Measurements from ENCODE around the gene CAPN14. TPM values are rescaled to one million over a fixed set of nuclear protein-coding genes. Genes with fewer than 3 reads are reported as not detected.

CAPN14 gene
- polyA plus RNA-seq, 1 donor, result 0.13 TPM

DNA sequence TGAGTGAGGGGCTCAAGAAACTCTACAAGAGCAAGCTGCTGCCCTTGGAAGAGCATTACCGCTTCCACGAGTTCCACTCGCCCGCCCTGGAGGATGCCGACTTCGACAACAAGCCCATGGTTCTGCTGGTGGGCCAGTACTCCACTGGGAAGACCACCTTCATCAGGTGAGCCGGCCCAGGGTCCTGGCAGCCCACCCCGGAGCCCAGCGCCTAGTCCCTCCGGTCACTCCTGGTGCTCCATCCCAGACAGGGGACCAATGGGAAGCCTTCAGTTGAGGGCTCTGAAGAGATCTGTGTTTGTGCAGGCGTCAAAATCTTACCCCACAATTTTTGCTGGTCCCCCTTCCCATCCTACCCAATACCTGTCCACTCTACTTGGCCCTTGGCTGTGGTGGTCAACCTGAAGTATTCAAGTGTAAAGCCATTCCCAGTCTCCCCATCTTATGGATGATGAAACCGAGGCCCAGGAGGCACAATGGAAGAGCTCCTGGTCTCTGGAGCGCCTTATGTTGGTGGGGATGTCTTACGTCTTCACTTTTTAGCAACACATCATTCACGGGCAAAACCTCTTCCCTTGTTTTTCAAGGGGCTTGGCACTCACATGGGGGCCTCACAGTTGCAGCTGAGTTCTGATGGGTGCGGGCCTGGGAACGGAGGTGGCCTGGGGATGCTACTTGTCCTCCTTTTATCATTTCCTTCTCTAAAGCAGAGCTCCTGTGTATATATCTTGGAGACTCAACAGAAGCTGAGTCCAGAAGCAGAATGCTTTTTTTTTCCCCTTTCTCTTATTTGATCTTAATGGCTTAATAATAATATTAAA is 17.6 kb upstream of the CAPN14 start:
- DNase-seq, result no peak
- Histone ChIP-seq H3K4me1 (ENCODE audit: control insufficient read depth, insufficient read depth, low read length) (peaks cover 3% of the 10 kb centered on the region), H3K4me3 (ENCODE audit: low read length) (peak overlapping the region; percentile 66), H3K9me3 (ENCODE audit: control insufficient read depth, low read depth, low read length) (no peaks in the 10 kb centered on the region), H3K36me3 (ENCODE audit: control insufficient read depth, insufficient read depth, low read length) (no peaks in the 10 kb centered on the region), H3K27ac (ENCODE audit: low read length) (no peak overlapping the region), H3K27me3 (ENCODE audit: control insufficient read depth, insufficient read depth, low read length) (peaks cover 24% of the 10 kb centered on the region)
- WGBS (ENCODE audit: insufficient coverage, low lambda C conversion rate), result no CpG with 5 or more reads among the region's 17 CpGs

DNA sequence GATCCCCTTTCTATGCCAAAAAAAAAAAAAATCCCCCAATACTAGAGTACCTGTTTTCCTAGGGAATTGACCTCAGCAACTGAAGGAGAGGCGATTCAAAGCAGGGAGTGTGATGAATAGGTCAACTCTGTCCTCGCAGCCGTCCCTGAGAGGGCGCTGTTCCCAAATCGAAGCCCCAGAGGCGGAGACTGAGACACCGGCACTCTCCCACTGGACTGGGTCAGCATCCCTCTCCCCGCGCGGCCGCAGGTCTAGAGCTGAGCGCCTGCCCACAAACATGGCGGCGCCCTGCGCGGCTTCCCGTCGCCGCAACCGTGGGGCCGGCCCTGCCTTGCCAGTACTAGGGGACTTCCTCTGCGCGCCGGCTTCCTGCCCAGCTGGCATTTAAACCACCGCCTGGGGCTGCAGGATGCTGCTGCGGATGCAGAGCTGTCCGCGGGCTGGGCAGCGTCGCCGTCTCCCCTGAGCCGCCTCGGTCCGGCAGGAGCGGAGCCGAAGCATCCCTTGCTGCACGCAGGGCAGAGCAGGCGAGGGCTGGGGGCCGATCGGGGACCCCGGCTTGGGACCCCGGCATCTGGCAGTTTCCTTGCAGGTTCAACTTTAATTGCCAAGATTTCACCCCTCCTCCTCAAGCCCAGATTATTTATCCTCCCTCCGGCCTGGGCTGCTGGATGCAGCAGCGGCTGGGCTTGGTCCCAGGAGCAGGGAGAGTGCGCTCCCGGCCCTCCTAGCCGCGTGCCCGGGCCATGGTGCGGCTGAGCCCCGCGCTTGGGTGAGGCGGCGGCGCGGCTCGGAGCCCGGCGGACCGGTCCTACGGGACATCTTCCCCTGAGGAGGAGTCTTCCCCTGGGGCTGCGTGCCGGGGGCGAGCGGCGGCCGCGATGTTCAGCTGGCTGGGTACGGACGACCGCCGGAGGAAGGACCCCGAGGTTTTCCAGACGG is 16.7 kb upstream of the CAPN14 start, which contains the start of gene EHD3:
TSS of gene EHD3 (plus strand) at position 412 of the 942 bp plus-strand sequence. CDS start at position 882, 470 bp downstream.
- peaks cover 24% of the 10 kb centered on the region for H3K27me3 ChIP-seq (ENCODE audit: control insufficient read depth, insufficient read depth, low read length)
- H3K27ac ChIP-seq (ENCODE audit: low read length), result no peak within 1 kb of the TSS
- H3K36me3 ChIP-seq (ENCODE audit: control insufficient read depth, insufficient read depth, low read length), result no peaks in the 10 kb centered on the region
- DNase-seq, result peak; percentile 75 to 76
- no CpG with 5 or more reads among the region's 74 CpGs for WGBS (ENCODE audit: insufficient coverage, low lambda C conversion rate)
- H3K4me3 ChIP-seq (ENCODE audit: low read length), result peak within 1 kb of the TSS; percentile 66
- peaks cover 3% of the 10 kb centered on the region for H3K4me1 ChIP-seq (ENCODE audit: control insufficient read depth, insufficient read depth, low read length)
- H3K9me3 ChIP-seq (ENCODE audit: control insufficient read depth, low read depth, low read length), result no peaks in the 10 kb centered on the region

DNA sequence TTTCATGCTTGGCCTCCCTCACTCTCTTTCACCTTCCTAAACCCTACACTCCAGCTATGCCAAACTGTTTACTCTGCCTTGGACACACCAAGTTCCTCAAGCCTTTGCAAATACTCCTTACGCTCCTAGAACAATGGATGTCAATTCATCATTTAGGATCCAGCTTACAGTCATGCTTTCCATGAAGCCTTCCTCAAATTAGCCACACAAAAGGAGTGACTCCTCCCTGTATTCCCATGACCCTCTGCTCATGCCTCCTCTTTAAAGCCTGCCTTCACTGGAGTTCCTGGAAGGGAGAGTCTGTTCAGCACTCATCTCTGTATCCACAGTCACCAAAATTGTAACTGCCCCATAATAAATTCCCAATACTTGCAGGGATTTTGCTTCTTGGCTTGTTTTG is 15.9 kb upstream of the CAPN14 start:
- Histone ChIP-seq H3K27ac (ENCODE audit: low read length) (no peak overlapping the region), H3K4me3 (ENCODE audit: low read length) (no peak overlapping the region), H3K9me3 (ENCODE audit: control insufficient read depth, low read depth, low read length) (no peaks in the 10 kb centered on the region), H3K27me3 (ENCODE audit: control insufficient read depth, insufficient read depth, low read length) (peaks cover 27% of the 10 kb centered on the region), H3K4me1 (ENCODE audit: control insufficient read depth, insufficient read depth, low read length) (peaks cover 3% of the 10 kb centered on the region), H3K36me3 (ENCODE audit: control insufficient read depth, insufficient read depth, low read length) (no peaks in the 10 kb centered on the region)
- DNase-seq, result no peak
- WGBS (ENCODE audit: insufficient coverage, low lambda C conversion rate), result no CpG with 5 or more reads among the region's 1 CpG

DNA sequence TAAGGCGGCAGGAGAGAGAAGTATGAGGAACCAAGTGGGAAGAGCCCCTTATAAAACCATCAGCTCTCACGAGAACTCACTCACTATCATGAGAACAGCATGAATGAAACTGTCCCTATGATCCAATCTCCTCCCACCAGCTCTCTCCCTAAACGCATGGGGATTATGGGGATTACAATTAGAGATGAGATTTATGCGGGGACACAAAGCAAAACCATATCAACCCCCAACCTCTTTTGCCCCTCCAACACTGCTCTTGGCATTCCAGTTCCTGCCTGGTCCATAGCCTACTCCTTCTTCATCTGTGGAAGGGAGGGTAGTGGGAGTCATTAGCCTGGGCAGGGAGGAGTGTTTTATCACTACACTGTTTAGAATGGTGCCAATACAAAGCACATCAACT is 15.3 kb upstream of the CAPN14 start:
- H3K27me3 ChIP-seq (ENCODE audit: control insufficient read depth, insufficient read depth, low read length), result peaks cover 31% of the 10 kb centered on the region
- H3K9me3 ChIP-seq (ENCODE audit: control insufficient read depth, low read depth, low read length), result no peaks in the 10 kb centered on the region
- no CpG with 5 or more reads among the region's 4 CpGs for WGBS (ENCODE audit: insufficient coverage, low lambda C conversion rate)
- H3K36me3 ChIP-seq (ENCODE audit: control insufficient read depth, insufficient read depth, low read length), result no peaks in the 10 kb centered on the region
- H3K4me1 ChIP-seq (ENCODE audit: control insufficient read depth, insufficient read depth, low read length), result peaks cover 3% of the 10 kb centered on the region
- no peak overlapping the region for H3K27ac ChIP-seq (ENCODE audit: low read length)
- no peak overlapping the region for H3K4me3 ChIP-seq (ENCODE audit: low read length)
- DNase-seq, result no peak

DNA sequence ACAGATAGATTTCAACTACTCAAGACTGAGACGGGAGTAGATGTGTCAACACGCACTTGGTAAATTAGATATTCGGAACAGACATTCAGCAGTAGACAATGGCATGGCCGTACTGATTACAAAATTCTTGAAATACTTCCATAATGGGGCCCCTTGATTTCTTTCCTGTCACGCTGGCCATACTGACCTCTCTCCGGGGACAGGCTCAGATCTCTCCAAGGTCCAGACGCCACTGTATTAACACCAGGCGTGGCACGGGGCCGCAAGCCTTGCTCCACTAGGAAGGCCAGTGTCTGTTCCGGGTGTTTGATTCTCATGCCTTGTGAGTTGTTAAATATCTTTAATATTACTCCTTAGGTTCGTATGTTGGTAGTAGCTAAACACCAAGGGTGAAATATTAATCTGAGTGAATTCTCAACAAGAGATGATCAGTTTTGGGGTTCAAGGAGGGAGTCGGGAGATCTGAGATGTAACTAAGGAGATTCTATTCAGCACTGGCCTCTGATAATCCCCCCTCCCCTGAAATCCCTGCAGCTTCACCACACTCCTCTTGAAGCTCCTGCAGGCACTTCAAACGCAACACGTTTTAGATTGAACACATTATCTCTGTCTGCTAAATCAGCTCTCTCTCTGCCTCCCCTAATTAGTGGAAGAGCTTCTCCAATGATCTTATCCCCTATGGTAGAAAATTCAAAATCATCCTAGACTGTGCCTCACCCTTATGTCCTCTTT is 14.4 kb upstream of the CAPN14 start:
- H3K27ac ChIP-seq (ENCODE audit: low read length), result no peak overlapping the region
- peaks cover 35% of the 10 kb centered on the region for H3K27me3 ChIP-seq (ENCODE audit: control insufficient read depth, insufficient read depth, low read length)
- no peak for DNase-seq
- no peaks in the 10 kb centered on the region for H3K9me3 ChIP-seq (ENCODE audit: control insufficient read depth, low read depth, low read length)
- no peak overlapping the region for H3K4me3 ChIP-seq (ENCODE audit: low read length)
- H3K4me1 ChIP-seq (ENCODE audit: control insufficient read depth, insufficient read depth, low read length), result peaks cover 3% of the 10 kb centered on the region
- WGBS (ENCODE audit: insufficient coverage, low lambda C conversion rate), result 58% methylated on average over 6 of the region's 15 CpGs
- H3K36me3 ChIP-seq (ENCODE audit: control insufficient read depth, insufficient read depth, low read length), result no peaks in the 10 kb centered on the region

DNA sequence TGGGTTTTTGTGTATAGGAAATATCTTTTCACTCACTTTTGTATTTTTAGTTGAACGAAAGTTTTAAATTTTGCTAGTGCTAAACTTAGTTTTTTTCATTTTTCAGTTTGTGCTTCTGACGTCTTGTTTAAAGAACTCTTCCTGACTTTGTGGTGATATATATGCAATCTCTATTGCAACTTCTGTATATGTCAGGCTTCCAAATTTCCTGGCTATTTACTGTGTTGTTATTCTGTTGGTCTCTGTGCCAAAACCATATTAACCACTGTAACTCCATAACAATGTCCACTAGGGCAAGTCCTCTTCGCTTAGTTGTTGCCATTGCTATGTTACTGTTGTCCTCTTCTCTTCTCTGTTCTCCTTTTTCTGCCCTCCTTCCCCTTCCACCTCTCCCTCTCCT is 13.4 kb upstream of the CAPN14 start:
- H3K4me1 ChIP-seq (ENCODE audit: control insufficient read depth, insufficient read depth, low read length), result peaks cover 3% of the 10 kb centered on the region
- H3K27ac ChIP-seq (ENCODE audit: low read length), result no peak overlapping the region
- WGBS (ENCODE audit: insufficient coverage, low lambda C conversion rate), result 84% methylated on average over 3 of the region's 3 CpGs
- H3K27me3 ChIP-seq (ENCODE audit: control insufficient read depth, insufficient read depth, low read length), result peaks cover 35% of the 10 kb centered on the region
- no peak for DNase-seq
- no peaks in the 10 kb centered on the region for H3K9me3 ChIP-seq (ENCODE audit: control insufficient read depth, low read depth, low read length)
- no peaks in the 10 kb centered on the region for H3K36me3 ChIP-seq (ENCODE audit: control insufficient read depth, insufficient read depth, low read length)
- no peak overlapping the region for H3K4me3 ChIP-seq (ENCODE audit: low read length)

DNA sequence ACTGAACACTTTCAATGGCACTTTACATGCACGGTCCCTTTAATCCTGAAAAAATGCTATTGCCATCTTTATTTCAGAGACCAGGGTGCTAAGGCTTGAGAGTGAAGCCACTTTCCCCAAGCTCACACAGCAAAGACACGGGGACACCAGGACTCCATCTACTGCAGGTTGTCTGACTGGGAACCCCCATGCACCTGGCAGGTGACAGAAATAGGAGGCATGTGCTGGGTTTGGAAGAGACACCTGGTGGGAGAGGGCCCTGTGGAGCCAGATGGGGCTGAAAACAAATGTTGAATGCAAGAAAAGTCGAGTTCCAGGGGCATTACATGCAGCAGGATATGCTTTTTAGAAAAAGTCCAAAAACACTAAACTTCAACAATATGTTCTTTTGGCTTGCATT is 11.4 kb upstream of the CAPN14 start:
- no peak for DNase-seq
- Histone ChIP-seq H3K4me3 (ENCODE audit: low read length) (no peak overlapping the region), H3K36me3 (ENCODE audit: control insufficient read depth, insufficient read depth, low read length) (no peaks in the 10 kb centered on the region), H3K9me3 (ENCODE audit: control insufficient read depth, low read depth, low read length) (no peaks in the 10 kb centered on the region), H3K27ac (ENCODE audit: low read length) (no peak overlapping the region), H3K27me3 (ENCODE audit: control insufficient read depth, insufficient read depth, low read length) (peaks cover 27% of the 10 kb centered on the region), H3K4me1 (ENCODE audit: control insufficient read depth, insufficient read depth, low read length) (no peaks in the 10 kb centered on the region)
- WGBS (ENCODE audit: insufficient coverage, low lambda C conversion rate), result 89% methylated on average over 3 of the region's 3 CpGs

DNA sequence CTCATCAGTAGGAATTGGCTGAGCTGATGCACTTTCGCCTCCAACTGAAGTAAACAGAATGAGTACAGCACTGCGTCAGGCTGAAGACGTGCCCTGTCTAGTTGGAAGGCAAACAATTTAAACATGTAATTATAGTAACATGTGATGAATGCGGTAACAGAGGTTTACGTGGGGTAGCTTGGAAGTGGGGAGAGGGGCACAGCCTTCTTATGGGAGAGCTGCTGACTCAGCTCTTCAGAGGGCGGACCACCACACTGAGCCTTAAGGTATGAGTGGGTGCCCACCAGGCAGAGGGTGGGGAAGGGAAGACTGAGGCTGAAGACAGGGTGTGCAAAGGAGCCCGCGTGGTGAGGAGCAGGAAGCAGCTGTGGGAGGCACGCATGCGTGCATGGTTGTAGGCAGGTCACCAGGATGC is 10.4 kb upstream of the CAPN14 start:
- Histone ChIP-seq H3K4me1 (ENCODE audit: control insufficient read depth, insufficient read depth, low read length) (no peaks in the 10 kb centered on the region), H3K4me3 (ENCODE audit: low read length) (no peak overlapping the region), H3K27me3 (ENCODE audit: control insufficient read depth, insufficient read depth, low read length) (peaks cover 22% of the 10 kb centered on the region), H3K27ac (ENCODE audit: low read length) (no peak overlapping the region), H3K9me3 (ENCODE audit: control insufficient read depth, low read depth, low read length) (no peaks in the 10 kb centered on the region), H3K36me3 (ENCODE audit: control insufficient read depth, insufficient read depth, low read length) (no peaks in the 10 kb centered on the region)
- no CpG with 5 or more reads among the region's 10 CpGs for WGBS (ENCODE audit: insufficient coverage, low lambda C conversion rate)
- no peak for DNase-seq

DNA sequence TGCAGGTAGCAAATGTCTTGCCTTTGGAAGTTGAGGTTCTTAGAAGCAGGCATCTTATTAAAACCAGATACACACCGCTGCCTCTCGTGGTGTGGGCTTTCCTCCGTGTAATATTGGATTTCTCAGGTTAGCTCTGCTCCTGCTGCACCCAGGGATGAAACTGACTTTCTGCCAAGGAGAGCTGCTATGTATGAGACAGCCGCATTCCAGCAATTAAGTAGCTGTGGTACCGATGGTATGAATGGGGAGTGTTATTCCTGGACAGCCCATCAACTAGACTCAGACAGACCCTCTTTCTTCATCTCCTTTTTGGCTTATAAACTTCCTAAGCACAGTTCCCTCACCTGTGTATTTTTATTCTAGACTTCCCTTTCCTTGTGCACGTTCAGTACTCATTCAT is 9.8 kb upstream of the CAPN14 start:
- no peak overlapping the region for H3K4me3 ChIP-seq (ENCODE audit: low read length)
- WGBS (ENCODE audit: insufficient coverage, low lambda C conversion rate), result 60% methylated on average over 1 of the region's 6 CpGs
- DNase-seq, result no peak
- no peaks in the 10 kb centered on the region for H3K36me3 ChIP-seq (ENCODE audit: control insufficient read depth, insufficient read depth, low read length)
- no peaks in the 10 kb centered on the region for H3K9me3 ChIP-seq (ENCODE audit: control insufficient read depth, low read depth, low read length)
- H3K27me3 ChIP-seq (ENCODE audit: control insufficient read depth, insufficient read depth, low read length), result peaks cover 20% of the 10 kb centered on the region
- H3K4me1 ChIP-seq (ENCODE audit: control insufficient read depth, insufficient read depth, low read length), result no peaks in the 10 kb centered on the region
- H3K27ac ChIP-seq (ENCODE audit: low read length), result no peak overlapping the region

DNA sequence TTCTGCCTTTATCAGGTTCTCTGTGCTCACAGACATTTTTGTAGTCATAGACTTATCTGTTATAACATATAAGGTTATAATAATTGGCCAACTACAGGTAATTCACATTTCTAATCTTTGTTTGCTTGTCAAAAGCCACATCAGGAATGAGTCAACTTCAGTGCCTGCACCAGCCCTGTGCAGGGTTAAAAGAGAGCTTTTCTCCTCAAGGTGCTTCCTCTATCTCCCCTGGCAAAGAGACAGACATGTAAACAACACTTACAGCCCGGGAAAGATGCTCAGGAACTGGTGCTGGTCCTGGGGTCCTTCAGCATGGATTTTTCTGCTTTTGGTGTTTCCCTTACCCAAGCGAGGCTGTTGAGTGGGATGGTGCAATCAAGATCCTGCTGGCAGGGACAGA is 9.0 kb upstream of the CAPN14 start:
- Histone ChIP-seq H3K4me3 (ENCODE audit: low read length) (no peak overlapping the region), H3K27ac (ENCODE audit: low read length) (no peak overlapping the region), H3K27me3 (ENCODE audit: control insufficient read depth, insufficient read depth, low read length) (peaks cover 13% of the 10 kb centered on the region), H3K9me3 (ENCODE audit: control insufficient read depth, low read depth, low read length) (no peaks in the 10 kb centered on the region), H3K36me3 (ENCODE audit: control insufficient read depth, insufficient read depth, low read length) (no peaks in the 10 kb centered on the region), H3K4me1 (ENCODE audit: control insufficient read depth, insufficient read depth, low read length) (no peaks in the 10 kb centered on the region)
- no peak for DNase-seq
- WGBS (ENCODE audit: insufficient coverage, low lambda C conversion rate), result no CpG with 5 or more reads among the region's 2 CpGs
